MCF 10A (cell line): ENCODE data around the gene UBAC2. TPM values are rescaled to one million over a fixed set of nuclear protein-coding genes. Genes with fewer than 3 reads are reported as not detected.

ENCODE experiments used
- BruUV-seq: library from RNA; stranded (reverse); fragments of 400-500 nt; replicated peaks from 2 replicates; lab custom pipeline; 2021; lab: Mats Ljungman, UMichigan
- CTCF ChIA-PET: fragments of 300-600 bp; sonication (Branson Sonifier 250); formaldehyde crosslinking; extraction: SDS; loops from one replicate; lab custom pipeline; 2021; ENCODE audit warnings: antibody characterized with exemption, inconsistent platforms; lab: Yijun Ruan, JAX
- POLR2A ChIA-PET: fragments of 300-600, 350-650 bp; sonication (Branson Sonifier 250); formaldehyde crosslinking; extraction: SDS; loops from one replicate; lab custom pipeline; 2020; ENCODE audit warnings: antibody characterized with exemption, inconsistent platforms; lab: Yijun Ruan, JAX
- DNase-seq: peaks from one replicate; pipeline ENCODE4 v3.0.0-alpha.2; 2018; ENCODE audit not compliant: unreplicated experiment
- H3K27ac Mint-ChIP-seq: one replicate; pipeline ENCODE4 v1.8.0; 2022; ENCODE audit warnings: mild to moderate bottlenecking, low read depth, mixed read lengths; ENCODE audit not compliant: unreplicated experiment
- H3K27me3 Mint-ChIP-seq: one replicate; pipeline ENCODE4 v1.8.0; 2022; ENCODE audit warnings: mixed read lengths; ENCODE audit not compliant: insufficient read depth, unreplicated experiment
- H3K36me3 Mint-ChIP-seq: one replicate; pipeline ENCODE4 v1.8.0; 2022; ENCODE audit warnings: mild to moderate bottlenecking, moderate library complexity, mixed read lengths; ENCODE audit not compliant: insufficient read depth, unreplicated experiment
- H3K4me1 Mint-ChIP-seq: one replicate; pipeline ENCODE4 v1.8.0; 2022; ENCODE audit warnings: mixed read lengths; ENCODE audit not compliant: insufficient read depth, unreplicated experiment
- H3K4me3 Mint-ChIP-seq: one replicate; pipeline ENCODE4 v1.8.0; 2022; ENCODE audit warnings: mild to moderate bottlenecking, moderate library complexity, mixed read lengths; ENCODE audit not compliant: unreplicated experiment
- H3K9me3 Mint-ChIP-seq: one replicate; pipeline ENCODE4 v1.8.0; 2022; ENCODE audit warnings: mixed read lengths; ENCODE audit not compliant: unreplicated experiment
- CTCF ChIP-seq: fragments of 200-600 bp; IDR thresholded peaks from one replicate; pipeline ENCODE4 v1.8.0; 2022; ENCODE audit warnings: antibody characterized with exemption, mild to moderate bottlenecking; ENCODE audit not compliant: unreplicated experiment
- intact Hi-C: fragments of 100-400 bp; cut with micrococcal nuclease; formaldehyde crosslinking; loops from 2 replicates; pipeline ENCODE4 v1.14.1; 2022
- total RNA-seq: library from RNA; stranded (reverse); gene quantifications from 2 replicates; pipeline ENCODE4 v1.2.3, GENCODE V29; 2022

The UBAC2 gene
- total RNA-seq, 1 experiment from 2014 or later, result 74.7 TPM

GRCh38 chr13:99162567-99163361 is 37.9 kb upstream of the UBAC2 start:
- CTCF ChIA-PET, result interaction anchor here (1.5 to 2.7 kb wide), 3 partner anchors 11 to 14 kb away, joined by 4 to 12 read pairs (median 10); no protein-coding TSS in a partner anchor
- TF ChIP-seq CTCF, result no peak
- no peak overlapping the region for H3K27ac Mint-ChIP-seq
- H3K9me3 Mint-ChIP-seq, result no peaks in the 10 kb centered on the region
- H3K36me3 Mint-ChIP-seq, result no peaks in the 10 kb centered on the region
- intact Hi-C loops, result no loop called here
- no peak for DNase-seq
- no peaks in the 10 kb centered on the region for H3K4me1 Mint-ChIP-seq
- no peaks in the 10 kb centered on the region for H3K27me3 Mint-ChIP-seq
- no peak overlapping the region for H3K4me3 Mint-ChIP-seq
- POLR2A ChIA-PET, result interaction anchor here (0.7 kb wide), 1 partner anchor 68 kb away, joined by 3 read pairs; no protein-coding TSS in a partner anchor
- no TSS peak for BruUV-seq

GRCh38 chr13:99164226-99164625 is 36.4 kb upstream of the UBAC2 start:
- ChIA-PET CTCF (interaction anchor here (0.6 to 2.6 kb wide), 3 partner anchors 12 to 492 kb away, joined by 3 to 10 read pairs (median 4); no protein-coding TSS in a partner anchor), POLR2A (no interaction called here)
- H3K4me3 Mint-ChIP-seq, result no peak overlapping the region
- H3K4me1 Mint-ChIP-seq, result no peaks in the 10 kb centered on the region
- DNase-seq, result no peak
- no TSS peak for BruUV-seq
- H3K9me3 Mint-ChIP-seq, result no peaks in the 10 kb centered on the region
- intact Hi-C loops, result no loop called here
- no peaks in the 10 kb centered on the region for H3K36me3 Mint-ChIP-seq
- TF ChIP-seq CTCF, result no peak
- no peaks in the 10 kb centered on the region for H3K27me3 Mint-ChIP-seq
- no peak overlapping the region for H3K27ac Mint-ChIP-seq

GRCh38 chr13:99165753-99166587 is 34.7 kb upstream of the UBAC2 start:
- Mint-ChIP-seq H3K36me3 (no peaks in the 10 kb centered on the region), H3K4me3 (no peak overlapping the region), H3K27ac (no peak overlapping the region), H3K4me1 (no peaks in the 10 kb centered on the region), H3K9me3 (no peaks in the 10 kb centered on the region), H3K27me3 (no peaks in the 10 kb centered on the region)
- TF ChIP-seq CTCF, result no peak
- intact Hi-C loops, result no loop called here
- POLR2A ChIA-PET, result interaction anchor here (0.7 to 1.5 kb wide), 2 partner anchors 15 to 34 kb away, joined by 3 read pairs; no protein-coding TSS in a partner anchor
- DNase-seq, result no peak
- no TSS peak for BruUV-seq
- CTCF ChIA-PET, result interaction anchor here (0.6 to 1.6 kb wide), 6 partner anchors 10 to 905 kb away, joined by 3 to 16 read pairs (median 4); no protein-coding TSS in a partner anchor
